Activated CD8-positive, alpha-beta memory T cell treated with anti-CD3 and anti-CD28 coated beads, Interleukin-2, amount 50 U/mL, for 1 hour (primary cell): ENCODE measurements around the gene CHST9.
"Not testable (repeated sequence)": the region's sequence is repeated elsewhere in the genome, so short reads cannot be mapped to it uniquely, and the experiment has no call there.

Experiments
- DNase-seq: peaks from one replicate; pipeline ENCODE4 v3.0.0-alpha.2; 2020; ENCODE audit errors: extremely low read depth

Gene CHST9

DNA sequence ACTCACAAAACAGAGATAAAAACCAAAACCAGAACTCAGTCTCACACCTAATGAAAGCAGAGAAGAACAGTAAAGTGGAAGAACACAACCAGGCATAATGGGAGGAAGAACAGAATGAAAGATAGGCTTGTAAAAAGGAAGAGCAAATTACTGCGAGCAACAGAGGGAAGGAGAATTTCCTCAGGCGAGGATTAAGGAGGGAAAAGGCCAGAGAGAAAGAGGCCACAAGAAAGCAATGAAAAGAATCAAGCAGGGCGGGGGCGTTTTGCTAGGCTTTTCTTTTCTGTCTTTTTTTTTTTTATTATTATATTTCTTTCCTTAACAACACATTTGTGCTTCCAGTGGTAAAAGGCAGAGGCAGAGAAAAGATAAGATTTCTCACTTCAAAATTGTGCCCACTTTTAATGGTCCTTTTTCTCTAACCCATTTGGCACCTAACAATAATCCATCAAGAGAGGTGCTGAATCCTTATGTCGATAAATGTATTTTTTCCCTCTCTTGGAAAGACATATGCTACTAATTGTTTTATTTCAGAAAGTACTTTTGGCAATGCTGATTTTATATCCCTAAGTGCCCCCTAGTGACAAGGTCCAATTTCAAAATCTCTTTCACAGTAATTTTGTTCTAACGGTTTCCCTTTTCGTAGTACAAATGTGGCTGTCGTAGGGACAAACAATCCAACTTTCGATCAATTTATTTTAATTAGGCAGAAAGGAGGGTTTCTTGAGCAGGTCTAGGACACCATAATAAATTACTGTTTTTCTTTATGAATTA lies 180.9 kb downstream of the CHST9 start:
- no peak for DNase-seq

DNA sequence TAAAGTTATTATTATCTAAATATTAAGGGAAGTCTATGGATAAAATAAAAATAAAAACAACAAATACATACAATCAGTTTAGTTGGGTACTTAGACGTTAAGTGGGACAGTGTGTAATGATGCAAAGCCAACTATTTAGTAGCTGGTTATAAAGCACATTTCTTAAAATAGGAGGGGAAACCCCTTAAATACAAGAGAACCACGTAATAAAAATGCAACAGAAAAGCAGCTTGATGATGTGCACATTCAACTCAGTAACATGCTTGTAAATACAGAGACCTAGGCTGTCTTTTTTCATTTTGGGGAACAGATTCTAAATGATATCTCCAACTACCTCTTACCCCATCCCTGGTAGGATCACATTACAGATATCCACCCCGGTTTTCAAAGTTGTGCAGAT lies 185.3 kb downstream of the CHST9 start:
- no peak for DNase-seq

DNA sequence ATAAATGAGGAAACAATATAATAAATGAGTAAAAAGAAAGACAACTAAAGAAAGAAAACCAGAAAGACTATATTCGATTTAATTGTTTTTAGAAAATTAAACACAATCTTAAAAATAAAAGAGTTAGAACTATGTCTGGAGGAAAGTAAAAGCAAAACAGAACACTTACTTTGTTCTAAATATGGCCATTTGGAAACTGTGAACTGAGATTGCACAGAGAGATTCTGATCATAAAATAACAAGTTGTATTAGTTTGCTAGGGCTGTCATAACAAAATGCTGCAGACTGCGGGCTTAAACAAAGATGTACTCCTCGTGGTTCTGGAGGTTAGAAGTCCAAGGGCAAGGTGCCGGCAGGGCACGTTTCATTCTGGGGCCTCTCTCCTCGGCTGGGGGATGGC lies 191.5 kb downstream of the CHST9 start:
- DNase-seq = no peak

DNA sequence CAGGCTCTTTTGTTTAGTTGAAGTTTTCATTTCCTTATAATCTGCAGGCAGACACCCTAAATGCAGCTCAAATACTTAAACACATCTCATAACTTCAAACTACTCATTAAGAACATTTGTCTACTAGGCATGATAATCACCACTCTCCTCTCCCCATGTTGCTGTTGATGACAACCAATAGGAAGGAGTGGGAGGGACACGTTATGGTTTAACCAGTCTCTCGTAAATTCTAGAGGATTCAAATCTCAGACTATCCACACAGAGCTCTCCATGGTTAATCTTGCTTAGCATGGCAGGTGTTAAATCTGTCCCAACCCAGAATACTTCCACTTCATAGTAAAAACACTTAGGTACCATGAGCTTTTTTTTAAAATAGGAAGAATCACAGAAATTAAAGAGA lies 192.2 kb downstream of the CHST9 start:
- no peak for DNase-seq

DNA sequence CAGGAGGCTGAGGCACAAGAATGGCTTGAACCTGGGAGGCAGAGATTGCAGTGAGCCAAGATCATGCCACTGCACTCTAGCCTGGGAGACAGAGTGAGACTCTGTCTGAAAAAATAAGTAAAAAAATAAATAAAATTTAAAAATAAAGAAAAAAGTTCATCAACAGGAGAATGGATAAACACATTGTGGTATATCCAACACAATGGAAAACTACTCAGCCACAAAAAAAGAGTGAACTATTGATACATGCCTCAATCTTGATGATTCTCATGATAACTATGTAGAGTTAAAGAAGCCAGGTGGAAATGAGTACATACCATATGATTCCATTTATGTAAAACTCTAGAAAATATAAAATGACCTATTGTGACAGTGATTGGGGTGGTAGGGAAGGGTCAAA lies 195.3 kb downstream of the CHST9 start:
- no peak for DNase-seq

GRCh38 chr18:26981360-26982082 lies 203.6 kb downstream of the CHST9 start:
- DNase-seq = no peak

GRCh38 chr18:26978812-26979341 lies 206.2 kb downstream of the CHST9 start:
- DNase-seq = no peak

DNA sequence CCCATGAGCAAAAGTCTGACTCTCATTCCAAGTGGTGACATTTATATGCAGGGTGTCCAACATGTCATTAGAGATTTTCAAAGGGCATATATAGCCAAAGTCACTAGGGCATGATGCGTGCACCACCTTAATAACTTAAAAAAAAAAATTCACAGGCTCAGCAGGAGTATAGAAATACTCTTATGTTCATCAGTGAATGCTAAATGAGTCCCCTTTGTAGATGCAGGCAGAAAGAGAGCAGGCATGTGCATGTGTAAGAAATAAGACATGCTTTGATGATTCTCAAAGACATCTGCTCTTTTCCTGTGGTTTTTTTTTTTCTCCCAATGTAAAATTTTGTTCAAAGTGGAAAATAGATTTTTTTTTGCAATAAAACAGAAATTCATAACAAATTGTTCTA lies 207.3 kb downstream of the CHST9 start:
- no peak for DNase-seq

DNA sequence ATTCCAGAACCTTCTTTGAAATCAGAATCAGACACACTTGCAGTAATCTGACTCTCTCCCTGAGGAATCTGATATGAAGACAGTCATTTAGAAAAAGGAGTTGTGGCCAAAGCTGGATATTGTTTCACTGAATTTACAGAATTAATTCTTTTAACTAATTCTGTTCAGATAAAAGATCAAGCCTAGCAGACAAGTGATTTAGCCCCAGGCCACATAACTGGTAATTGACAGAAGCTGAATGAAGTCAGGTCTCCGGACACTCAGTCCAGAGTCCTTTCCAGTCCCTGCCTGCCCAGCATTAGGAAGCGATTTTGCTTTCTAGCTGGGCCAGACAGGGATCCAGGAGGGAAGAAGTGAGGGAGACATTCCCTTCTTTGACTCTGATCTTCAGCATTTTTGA lies 208.9 kb downstream of the CHST9 start:
- no peak for DNase-seq

GRCh38 chr18:26972549-26972948 lies 212.6 kb downstream of the CHST9 start:
- not testable (repeated sequence) for DNase-seq

DNA sequence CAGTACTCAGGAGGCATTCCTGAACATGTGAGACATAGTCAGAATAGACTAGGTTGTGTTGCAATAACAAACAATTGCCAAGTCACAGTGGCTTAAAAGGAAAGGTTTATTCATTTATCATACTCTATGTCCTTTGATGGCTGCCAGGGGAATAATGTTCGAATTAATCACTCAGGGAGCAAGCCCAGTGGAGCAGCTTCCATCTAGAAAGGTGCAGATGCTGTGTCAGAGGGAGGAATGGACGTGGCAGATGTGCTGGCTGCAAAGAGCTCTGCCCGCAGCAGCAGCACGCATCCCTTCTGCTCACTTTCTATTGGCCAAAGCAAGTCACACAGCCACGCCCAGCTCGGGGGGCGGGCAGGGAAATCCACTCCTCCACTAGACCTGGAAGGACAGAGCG lies 213.7 kb downstream of the CHST9 start:
- DNase-seq = no peak

GRCh38 chr18:26970637-26971036 lies 214.5 kb downstream of the CHST9 start:
- no peak for DNase-seq

DNA sequence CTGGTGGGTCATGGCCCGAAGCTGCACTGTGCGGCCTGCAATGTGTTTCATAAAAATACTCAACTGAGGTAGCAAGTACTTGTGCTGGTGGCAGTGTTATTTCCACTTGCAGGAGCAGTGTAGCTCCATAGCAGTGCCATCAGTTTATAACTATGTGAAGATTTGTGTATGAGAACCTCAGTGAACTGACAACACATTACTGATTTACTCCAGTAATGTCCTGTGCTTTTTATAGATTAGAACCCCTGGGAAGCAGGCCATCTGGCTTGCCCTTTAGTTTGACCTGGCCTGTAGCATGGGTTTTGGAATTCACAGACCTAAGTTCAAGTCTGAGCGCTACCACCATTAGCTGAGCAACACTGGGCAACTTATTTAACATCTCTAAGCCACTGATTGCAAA lies 219.9 kb downstream of the CHST9 start:
- DNase-seq = no peak

DNA sequence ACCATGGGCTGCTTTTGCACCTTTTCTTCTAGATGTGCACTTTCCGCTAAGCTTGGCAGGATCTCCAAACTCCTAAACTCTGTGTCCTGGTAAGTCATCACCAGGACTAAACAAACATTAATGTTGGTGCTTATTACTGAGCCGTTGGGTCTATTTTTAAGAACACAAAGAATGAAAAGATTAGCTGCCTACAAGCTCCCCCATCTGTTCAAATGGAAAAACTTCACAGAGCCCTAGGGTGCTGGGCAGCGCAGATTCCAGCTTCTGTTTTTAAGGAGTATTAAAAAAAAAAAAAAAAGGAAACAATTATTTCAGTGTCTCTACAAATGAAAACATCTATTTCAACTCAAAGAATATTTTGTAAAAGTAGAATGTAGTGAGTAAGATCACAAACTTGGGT lies 221.8 kb downstream of the CHST9 start:
- no peak for DNase-seq

DNA sequence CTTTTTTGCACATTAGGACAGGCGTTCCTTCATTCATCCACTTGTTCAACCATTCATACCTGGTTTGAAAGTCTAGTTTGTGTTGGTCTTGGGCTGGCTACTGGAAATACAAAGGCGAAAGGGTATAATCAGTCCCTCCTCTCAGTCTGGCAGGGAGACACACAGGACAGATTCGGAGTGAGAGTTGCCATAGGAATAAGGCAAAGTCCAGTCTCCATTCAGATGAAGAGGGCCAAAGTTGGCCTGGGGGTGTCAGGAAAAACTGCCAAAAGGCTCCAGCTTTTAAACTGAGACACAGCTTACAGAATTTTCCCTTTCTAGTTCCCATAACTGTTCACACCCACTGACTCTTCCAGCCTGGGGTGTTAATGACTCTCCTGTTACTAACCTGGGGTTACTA lies 223.3 kb downstream of the CHST9 start:
- no peak for DNase-seq

GRCh38 chr18:26960911-26961310 lies 224.2 kb downstream of the CHST9 start:
- DNase-seq = no peak

DNA sequence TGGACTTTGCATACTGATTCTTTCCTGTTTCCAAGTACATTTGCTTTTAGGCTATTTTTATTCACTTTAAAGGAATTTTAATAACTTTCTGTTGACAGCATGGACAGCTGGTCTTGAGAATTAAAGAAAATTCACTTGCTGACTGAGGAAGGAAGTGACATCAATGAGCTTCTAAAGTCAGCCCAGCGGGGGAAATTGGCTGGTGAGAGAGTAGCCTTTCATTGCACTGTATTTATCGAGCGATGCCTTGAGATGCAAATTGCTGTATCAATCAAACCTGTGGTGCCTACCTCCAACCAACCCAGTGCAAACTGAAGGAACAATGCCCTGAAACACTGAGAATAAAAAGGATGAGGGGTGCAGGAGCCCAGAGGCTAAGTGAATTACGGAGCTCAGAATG lies 228.2 kb downstream of the CHST9 start:
- DNase-seq = no peak

DNA sequence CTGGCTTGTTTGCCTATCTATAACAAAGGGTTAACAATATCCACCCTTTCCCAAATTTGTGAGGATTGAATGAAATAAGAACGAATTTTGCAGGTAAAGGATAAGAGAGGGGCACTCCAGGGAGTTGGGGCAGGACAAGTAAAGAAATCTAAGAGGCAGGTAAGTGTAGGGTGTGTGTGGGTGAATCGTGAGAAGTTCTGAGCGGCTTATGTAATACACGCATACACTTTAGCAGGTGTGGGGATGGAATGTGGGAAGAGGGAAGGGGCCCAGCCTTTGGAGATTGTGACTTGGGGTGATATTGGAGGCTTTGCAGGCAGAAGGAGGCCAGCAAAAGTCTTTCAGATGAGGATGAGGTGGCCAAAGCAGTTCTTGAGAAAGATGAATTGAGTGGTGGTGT lies 236.4 kb downstream of the CHST9 start:
- DNase-seq = no peak

DNA sequence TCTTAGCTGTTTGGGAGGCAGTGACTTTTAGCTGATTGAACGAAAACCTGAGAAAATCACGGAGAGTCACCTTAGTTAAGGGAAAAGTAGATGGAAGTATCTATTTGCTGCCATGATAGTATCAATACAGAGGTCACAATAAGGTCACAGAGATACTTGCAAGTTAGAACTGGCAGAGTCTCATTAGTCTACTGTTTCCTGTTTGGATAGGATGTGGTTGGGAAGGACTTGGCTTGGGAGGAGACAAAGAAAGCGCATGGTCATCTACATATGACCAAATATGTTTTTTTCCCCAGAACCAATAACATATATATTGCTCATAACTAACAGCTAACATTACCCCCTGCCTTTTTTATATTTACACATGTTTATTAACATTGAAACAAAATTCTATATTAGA lies 241.2 kb downstream of the CHST9 start:
- DNase-seq = no peak

DNA sequence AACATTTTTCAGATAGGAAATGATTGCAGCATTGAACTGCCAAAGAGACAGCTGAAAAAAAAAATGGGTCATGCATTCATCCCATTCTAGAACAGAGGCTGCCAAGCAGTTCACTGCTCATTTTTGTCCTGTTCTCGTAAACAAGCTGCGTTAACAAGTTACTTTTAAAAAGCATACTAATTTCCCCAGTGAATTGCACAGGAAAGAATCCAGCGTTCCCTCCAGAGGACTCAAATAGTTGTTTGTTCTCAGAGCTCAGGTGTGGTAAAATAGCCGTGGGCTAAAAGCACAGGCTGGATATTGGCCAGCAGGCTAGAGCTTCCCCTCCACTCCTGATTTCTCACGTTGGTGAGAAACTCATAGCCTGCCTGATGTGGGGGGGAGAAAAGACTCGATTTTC lies 243.5 kb downstream of the CHST9 start:
- DNase-seq = no peak

GRCh38 chr18:26940744-26941398 lies 244.2 kb downstream of the CHST9 start:
- no peak for DNase-seq

DNA sequence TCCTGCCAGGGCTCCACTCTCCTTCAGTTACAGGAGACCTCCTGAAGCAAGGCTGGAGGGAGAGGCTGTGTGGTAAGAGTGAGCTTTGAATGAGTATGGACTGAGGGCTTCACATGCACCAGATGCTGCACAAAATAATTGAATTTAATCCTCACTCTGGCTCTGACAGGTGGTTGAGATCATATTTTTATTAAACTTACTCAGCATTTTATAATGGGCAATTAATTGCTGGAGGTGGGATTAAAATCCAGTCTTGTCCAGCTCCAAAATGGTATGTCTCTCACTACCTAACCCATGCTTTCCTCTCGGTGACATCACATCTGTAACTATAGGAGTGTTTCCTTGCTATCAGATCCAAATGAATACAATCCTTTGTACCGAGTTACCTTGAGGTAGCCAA lies 253.4 kb downstream of the CHST9 start:
- no peak for DNase-seq

- DNase-seq = no peak
These were observed 254.5 kb downstream of the CHST9 start for GRCh38 chr18:26930630-26931029.
